WTC11 (cell line): ENCODE data around the gene EEF2KMT. TPM values are rescaled to one million over a fixed set of nuclear protein-coding genes. Genes with fewer than 3 reads are reported as not detected.

Source experiments
- PRRX2 ChIP-seq: fragments of 250-450 bp; sonication (Bioruptor Pico); IDR thresholded peaks from 2 replicates; pipeline ENCODE4 v1.8.0; 2021; ENCODE audit warnings: mild to moderate bottlenecking
- ZNF263 ChIP-seq: sonication (generic); formaldehyde crosslinking; IDR thresholded peaks from 2 replicates; pipeline ENCODE4 v1.8.1; 2022; ENCODE audit warnings: low read depth, mild to moderate bottlenecking, moderate library complexity, missing genetic modification reagents
- total RNA-seq: library from RNA; stranded (reverse); gene quantifications from 3 replicates; pipeline ENCODE4 v1.2.3, GENCODE V29; 2021

Gene EEF2KMT
- total RNA-seq, 1 experiment from 2014 or later, result 19.6 TPM

DNA sequence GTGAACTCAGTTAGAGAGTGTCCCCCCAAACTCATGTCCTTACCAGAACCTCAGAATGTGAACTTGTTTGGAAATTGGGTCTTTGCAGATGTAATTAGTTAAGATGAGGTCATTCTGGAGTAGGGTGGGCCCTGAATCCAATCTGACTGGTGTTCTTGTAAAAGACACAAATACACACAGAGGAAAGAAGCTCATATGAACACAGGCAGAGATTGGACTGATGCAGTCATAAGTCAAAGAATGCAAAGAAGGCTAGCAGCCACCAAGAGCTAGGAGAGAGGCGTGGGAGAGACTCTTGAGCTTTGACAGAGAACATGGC lies 61.7 kb downstream of the EEF2KMT start (continued):
- TF ChIP-seq PRRX2 (CRISPR knock-in tag), result no peak
- no peak for TF ChIP-seq ZNF263

Other genes with a start within 250 kb of the EEF2KMT start
- gene PPL, start 160.6 kb downstream of the EEF2KMT start, total RNA-seq, result 28.5 to 29.6 TPM (median 28.7 TPM) in 3 replicates
- gene SEC14L5, start 139.5 kb downstream of the EEF2KMT start, total RNA-seq, result 2.1 to 2.4 TPM (median 2.3 TPM) in 3 replicates
- gene NAGPA, start 63.9 kb downstream of the EEF2KMT start, total RNA-seq, result 9.3 to 12.5 TPM (median 10.7 TPM) in 3 replicates
- 1.4 to 1.8 TPM (median 1.8 TPM) in 3 replicates for gene C16orf89, start 31.8 kb downstream of the EEF2KMT start, total RNA-seq
- gene ALG1, start 26.0 kb downstream of the EEF2KMT start, total RNA-seq, result 25.7 to 31.4 TPM (median 26.2 TPM) in 3 replicates